Heart right ventricle (tissue), 16 donors: ENCODE measurements around the gene COPZ1. TPM values are rescaled to one million over a fixed set of nuclear protein-coding genes. Genes with fewer than 3 reads are reported as not detected.

ENCODE experiments used
- ATAC-seq, 8 donors: fragments of 200-7000 bp; cut with Tn5 transposase; one replicate each; pipeline ENCODE4 v1.9.1; 2020; ENCODE audit warnings: mild to moderate bottlenecking in 8 of 8, moderate library complexity in 8 of 8, moderate number of reproducible peaks in 1 of 8
- DNase-seq, 2 donors: peaks; one replicate each; pipeline ENCODE4 v3.0.0-alpha.2; 2020
- H3K27ac ChIP-seq, 10 donors: fragments of 200-600 bp; sonication (generic) in 2 of 10; one replicate each; pipeline versions ENCODE4 v1.5.0 to v1.8.0; 2020 to 2022; ENCODE audit warnings: mild to moderate bottlenecking in 3 of 10
- H3K27me3 ChIP-seq, 7 donors: fragments of 200-600 bp; one replicate each; pipeline ENCODE4 v1.8.0; 2021 to 2022; ENCODE audit warnings: mild to moderate bottlenecking in 2 of 7
- H3K36me3 ChIP-seq, 9 donors: fragments of 200-600 bp; sonication (generic) in 1 of 9; one replicate each; pipeline versions ENCODE4 v1.5.0 to v1.8.0; 2020 to 2022; ENCODE audit warnings: mild to moderate bottlenecking in 2 of 9
- H3K4me1 ChIP-seq, 9 donors: fragments of 200-600 bp; sonication (generic) in 1 of 9; one replicate each; pipeline versions ENCODE4 v1.5.0 to v1.8.0; 2020 to 2022; ENCODE audit warnings: mild to moderate bottlenecking in 4 of 9
- H3K4me3 ChIP-seq, 10 donors: fragments of 200-600 bp; sonication (generic) in 2 of 10; one replicate each; pipeline versions ENCODE4 v1.5.0 to v1.8.0; 2020 to 2022; ENCODE audit warnings: mild to moderate bottlenecking in 7 of 10, moderate library complexity in 2 of 10
- H3K9me3 ChIP-seq, 11 donors: fragments of 200-600 bp in 10 of 11; sonication (generic) in 2 of 11; one replicate each; pipeline versions ENCODE4 v1.5.0 to v1.8.0; 2013 to 2022; ENCODE audit warnings: mild to moderate bottlenecking in 2 of 11, control low read depth in 1 of 11, moderate library complexity in 1 of 11
- WGBS, 2 donors: extraction: QIAGEN DNeasy Blood & Tissue Kit; methylation state at CpG; one replicate each; pipeline ENCODE4 v1.1.7; 2013; ENCODE audit warnings: inconsistent platforms in 1 of 2; 5-methylcytosine and 5-hydroxymethylcytosine counted together
- intact Hi-C, 10 donors: fragments of 100-400 bp; cut with DNase I; formaldehyde crosslinking; loops; one replicate each; pipeline versions ENCODE4 v1.11.1 to v1.14.2; 2022
- polyA plus RNA-seq, 2 donors: library from polyadenylated mRNA; stranded (reverse); fragments of 200-250 nt; gene quantifications; one replicate each; pipeline ENCODE4 v1.2.3, GENCODE V29; 2013
- total RNA-seq, 10 donors: library from RNA; stranded (reverse); fragmentation: NEBNext Ultra II Directional in 3 of 10; extraction: Animal tissue kit (Norgen Biotek cat#: 25700) in 3 of 10; gene quantifications; one replicate each; pipeline versions ENCODE4 v1.2.1 to v1.2.4, GENCODE V29; 2021 to 2023
- TF ChIP-seq, protein P1 (sequence below), 9 donors: fragments of 200-600 bp; sonication (generic) in 2 of 9; IDR thresholded peaks; one replicate each; pipeline versions ENCODE4 v1.5.0 to v1.8.0; 2021 to 2022; ENCODE audit warnings: antibody characterized with exemption in 9 of 9, mild to moderate bottlenecking in 5 of 9, moderate library complexity in 1 of 9
- donor health status: Arrhythmogenic right ventricular cardiomyopathy.
- donor health status: ischemic (EF 13 %, LVEDD 7.1; RV severe dilation, severe dysfunction).
- donor health status: healthy with polysubstance abuse.
- donor health status: DM: no; HTN: yes; CAD: no.
- donor health status: DM: no; HTN: no; CAD: no.
- donor health status: ischemic (EF 25% LVEDD 6.9; RV normal size, moderate dysfunction).
- donor health status: ischemic (EF 25% LVEDD 5.7; RV mildly dilated, moderate dysfunction).
- donor health status: healthy.
- donor health status: DM: yes; HTN: yes; CAD: no.
- donor health status: Ischemic cardiomyopathy.
- donor health status: ischemic (EF 35%, LVEDD 5.7; RV mildly dilated, moderate dysfunction).
- donor health status: nonischemic (EF 11% LVEDD 7.7; RV severe dilation, severe dysfunction).
- donor health status: DM: yes; HTN: yes; CAD: no.
- donor health status: PGD.
- donor health status: ischemic (EF 29% LVEDD 5.4; RV normal size, mild dysfunction).
- donor health status: nonischemic (EF 23%, LVEDD 6.1; RV moderate dilation, normal function).

Gene COPZ1
- total and polyA plus RNA-seq, 12 donors: 64.0 to 152 (median 131) TPM

DNA sequence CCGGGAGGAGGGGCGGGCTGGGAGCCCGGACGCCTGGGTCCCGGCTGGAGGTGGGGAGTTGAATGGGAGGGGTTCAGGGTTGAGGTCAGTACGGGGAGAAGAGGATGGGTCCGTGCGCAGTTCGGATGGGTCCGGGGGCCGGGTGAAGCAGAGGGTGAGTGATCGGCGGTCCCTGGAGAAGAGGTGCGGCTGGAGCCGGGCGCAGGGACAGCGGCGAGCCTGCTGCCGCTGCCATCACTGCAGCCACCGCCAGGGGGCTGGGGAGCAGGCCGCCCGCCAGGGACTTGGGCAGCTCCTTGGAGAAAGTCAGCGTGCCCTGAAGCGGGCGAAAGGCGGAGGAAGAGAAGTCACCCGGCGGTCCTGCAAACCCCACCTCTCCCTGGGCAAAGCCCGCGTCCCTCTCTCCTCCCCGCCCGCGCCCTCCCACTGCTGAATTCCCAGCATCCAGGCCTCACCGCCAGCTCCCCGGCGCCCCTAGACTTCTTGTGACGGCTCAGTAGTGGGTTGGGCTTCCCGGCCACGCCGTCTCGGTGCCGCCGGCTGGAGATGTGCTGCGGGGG is 45.3 kb downstream of the COPZ1 start:
- DNase-seq: peak; percentile 70 to 85
- peaks cover 0 to 28% (median 0%) of the 10 kb centered on the region in 9 donors for H3K36me3 ChIP-seq
- H3K27me3 ChIP-seq: no peaks in the 10 kb centered on the region
- peak overlapping the region; percentile 18 to 60 (median 48) for H3K4me3 ChIP-seq
- H3K27ac ChIP-seq: peak overlapping the region in 9 of 10 donors; percentile 18 to 86 (median 75)
- H3K9me3 ChIP-seq: no peaks in the 10 kb centered on the region
- intact Hi-C loops: loop anchor here in 1 of 10 donors (10.0 kb wide), 1 partner anchor 365 kb away; the partner anchor contains the start of genes HOXC8 and HOXC9
- H3K4me1 ChIP-seq: peaks cover 19 to 75% (median 59%) of the 10 kb centered on the region in 9 donors
- TF ChIP-seq, protein P1, sequence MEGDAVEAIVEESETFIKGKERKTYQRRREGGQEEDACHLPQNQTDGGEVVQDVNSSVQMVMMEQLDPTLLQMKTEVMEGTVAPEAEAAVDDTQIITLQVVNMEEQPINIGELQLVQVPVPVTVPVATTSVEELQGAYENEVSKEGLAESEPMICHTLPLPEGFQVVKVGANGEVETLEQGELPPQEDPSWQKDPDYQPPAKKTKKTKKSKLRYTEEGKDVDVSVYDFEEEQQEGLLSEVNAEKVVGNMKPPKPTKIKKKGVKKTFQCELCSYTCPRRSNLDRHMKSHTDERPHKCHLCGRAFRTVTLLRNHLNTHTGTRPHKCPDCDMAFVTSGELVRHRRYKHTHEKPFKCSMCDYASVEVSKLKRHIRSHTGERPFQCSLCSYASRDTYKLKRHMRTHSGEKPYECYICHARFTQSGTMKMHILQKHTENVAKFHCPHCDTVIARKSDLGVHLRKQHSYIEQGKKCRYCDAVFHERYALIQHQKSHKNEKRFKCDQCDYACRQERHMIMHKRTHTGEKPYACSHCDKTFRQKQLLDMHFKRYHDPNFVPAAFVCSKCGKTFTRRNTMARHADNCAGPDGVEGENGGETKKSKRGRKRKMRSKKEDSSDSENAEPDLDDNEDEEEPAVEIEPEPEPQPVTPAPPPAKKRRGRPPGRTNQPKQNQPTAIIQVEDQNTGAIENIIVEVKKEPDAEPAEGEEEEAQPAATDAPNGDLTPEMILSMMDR (IDR thresholded peaks at IDR 0.05): peak; percentile 82 to 96 (median 93)
- 4 to 7% methylated on average over 33 to 44 of the region's 44 CpGs for WGBS, 2 donors
- ATAC-seq: peak; percentile 59 to 75 (median 70)

DNA sequence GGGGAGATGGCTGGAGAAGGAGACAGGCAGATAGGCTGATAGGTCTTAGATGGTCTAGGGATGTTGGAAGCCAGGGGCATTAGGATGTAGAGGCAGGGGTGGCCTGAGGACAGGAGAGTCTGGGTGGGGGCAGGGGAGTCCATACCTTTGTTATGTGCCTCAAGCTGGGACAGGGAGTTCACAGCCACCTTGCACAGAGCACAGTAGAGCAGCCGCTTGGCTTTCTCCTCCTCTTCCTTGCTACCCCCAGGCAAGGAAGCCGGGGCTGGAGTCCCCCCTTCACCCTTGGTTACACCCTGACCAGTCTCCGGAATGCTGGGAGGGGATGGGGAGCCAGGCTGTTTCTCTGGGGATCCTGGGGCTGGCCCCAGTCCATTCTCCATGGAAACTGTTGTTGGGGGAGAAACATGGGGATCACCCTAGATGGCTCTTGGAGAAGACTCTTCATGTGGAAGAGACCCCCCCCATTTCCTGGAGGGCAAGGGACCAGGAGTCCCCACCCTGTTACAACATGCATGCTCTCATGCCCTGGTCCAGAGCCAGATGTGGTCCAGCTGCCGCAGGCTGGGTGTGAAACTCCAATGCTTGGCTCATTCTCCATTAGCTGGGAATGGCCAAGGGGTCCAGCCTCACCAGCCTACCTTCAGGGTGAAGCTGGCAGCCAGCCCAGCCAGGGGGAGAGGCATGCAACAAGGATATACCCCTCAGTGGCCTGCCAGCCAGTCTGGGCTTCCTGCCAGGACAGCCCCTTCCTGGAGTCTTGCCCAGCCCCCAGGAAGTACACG is 46.6 kb downstream of the COPZ1 start:
- peak; percentile 68 to 70 for DNase-seq
- Histone ChIP-seq H3K4me1 (peaks cover 21 to 88% (median 72%) of the 10 kb centered on the region in 9 donors), H3K27ac (peak overlapping the region in 9 of 10 donors; percentile 27 to 86 (median 75)), H3K9me3 (no peaks in the 10 kb centered on the region), H3K27me3 (no peaks in the 10 kb centered on the region), H3K4me3 (no peak overlapping the region), H3K36me3 (peaks cover 0 to 28% (median 0%) of the 10 kb centered on the region in 9 donors)
- 38 to 40% methylated on average over 5 of the region's 5 CpGs for WGBS, 2 donors
- intact Hi-C loops: loop anchor here in 1 of 10 donors (10.0 kb wide), 1 partner anchor 367 kb away; the partner anchor contains the start of genes HOXC8 and HOXC9
- peak in 6 of 8 donors; percentile 2 to 30 (median 24) for ATAC-seq
- TF ChIP-seq, protein P1 (IDR thresholded peaks at IDR 0.05): no peak

DNA sequence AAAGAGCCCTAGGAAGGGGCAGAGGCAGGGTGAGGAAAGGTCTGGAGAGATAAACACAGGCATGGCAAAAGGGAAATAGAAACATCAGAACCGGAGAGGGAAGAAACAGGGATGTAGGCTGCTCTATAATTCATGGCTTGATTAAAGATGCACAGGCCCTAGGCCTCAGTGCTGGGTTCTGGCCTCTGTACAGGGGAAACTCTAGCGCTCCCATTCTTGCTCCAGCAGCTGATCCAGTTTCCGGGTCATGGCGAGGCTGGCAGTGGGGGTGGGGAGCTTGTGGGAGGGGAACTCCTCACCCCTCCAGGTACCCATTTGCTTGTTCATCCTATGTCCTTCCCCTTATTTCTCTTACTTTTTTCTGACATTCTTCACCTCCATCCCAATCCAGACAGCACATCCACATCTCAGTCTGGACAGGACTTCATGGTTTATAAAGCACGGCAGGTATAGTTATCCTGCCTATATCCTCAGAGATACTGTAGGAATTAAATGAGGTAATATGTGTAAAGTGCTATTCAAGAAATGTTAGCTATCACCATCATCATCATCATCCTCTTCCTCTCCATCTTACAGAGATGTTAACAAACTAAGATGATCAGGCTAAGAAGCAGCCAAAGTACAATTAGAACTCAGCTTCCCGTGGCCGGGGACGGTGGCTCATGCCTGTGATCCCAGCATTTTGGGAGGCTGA is 47.3 kb downstream of the COPZ1 start:
- intact Hi-C loops: loop anchor here in 1 of 10 donors (10.0 kb wide), 1 partner anchor 367 kb away; the partner anchor contains the start of genes HOXC8 and HOXC9
- 57 to 61% methylated on average over 8 of the region's 8 CpGs for WGBS, 2 donors
- peaks cover 21 to 93% (median 78%) of the 10 kb centered on the region in 9 donors for H3K4me1 ChIP-seq

More for the DNA sequence above, 47.3 kb downstream of the COPZ1 start:
- TF ChIP-seq, protein P1 (IDR thresholded peaks at IDR 0.05): no peak
- Histone ChIP-seq H3K27ac (peak overlapping the region in 8 of 10 donors; percentile 62 to 86 (median 76)), H3K9me3 (no peaks in the 10 kb centered on the region), H3K4me3 (no peak overlapping the region), H3K36me3 (peaks cover 0 to 28% (median 0%) of the 10 kb centered on the region in 9 donors), H3K27me3 (no peaks in the 10 kb centered on the region)
- no peak for DNase-seq
- ATAC-seq: no peak
